NCI-H1048 (cell line): Measurements from ENCODE around the gene TRAPPC2L.

ENCODE experiments used
- DNase-seq: peaks from one replicate; lab custom pipeline; 2025; lab: John Stamatoyannopoulos, UW

TRAPPC2L gene

GRCh38 chr16:88910284-88911135 lies 53.6 kb downstream of the TRAPPC2L start:
- no peak for DNase-seq

GRCh38 chr16:88911136-88911945 lies 54.4 kb downstream of the TRAPPC2L start:
- no peak for DNase-seq

DNA sequence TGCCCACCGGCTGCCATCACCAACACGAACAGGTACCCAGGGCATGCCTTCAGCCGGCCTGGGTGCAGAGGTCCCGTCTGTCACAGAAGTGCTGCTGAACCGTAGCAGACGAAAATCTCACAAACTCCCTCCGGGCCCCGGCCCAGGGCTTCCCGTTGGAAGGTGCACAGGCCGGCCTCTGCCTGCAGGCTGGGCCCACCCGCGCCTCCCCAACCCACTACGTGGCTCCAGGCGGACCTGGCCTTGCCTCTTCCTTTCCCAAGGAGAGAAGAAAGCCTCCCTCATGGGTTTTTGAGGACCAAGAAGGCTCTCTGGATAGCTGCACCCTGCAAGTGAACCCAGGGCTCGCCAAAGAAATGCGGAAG lies 55.0 kb downstream of the TRAPPC2L start:
- DNase-seq: no peak
